Sciatic nerve (tissue), 2 donors: ENCODE data around the gene IP6K3. TPM values are rescaled to one million over a fixed set of nuclear protein-coding genes. Genes with fewer than 3 reads are reported as not detected.

ENCODE experiments used
- ATAC-seq: fragments of 200-7000 bp; cut with Tn5 transposase; one replicate; pipeline ENCODE4 v1.9.1; 2020; ENCODE audit warnings: mild to moderate bottlenecking, moderate library complexity
- DNase-seq: peaks from one replicate; pipeline ENCODE4 v3.0.0-alpha.2; 2020; ENCODE audit warnings: low spot score
- intact Hi-C: fragments of 100-400 bp; cut with DNase I; formaldehyde crosslinking; loops from one replicate; pipeline ENCODE4 v1.14.2; 2022
- total RNA-seq: library from RNA; stranded (reverse); fragmentation: NEBNext Ultra II Directional; extraction: Animal tissue kit (Norgen Biotek cat#: 25700); gene quantifications from one replicate; pipeline ENCODE4 v1.2.1, GENCODE V29; 2021
- donor health status: DM: no; HTN: no; CAD: no.
- donor health status: DM: no; HTN: no; CAD: no.

Gene IP6K3
- total RNA-seq, 1 donor from 2014 or later: 0.31 TPM

DNA sequence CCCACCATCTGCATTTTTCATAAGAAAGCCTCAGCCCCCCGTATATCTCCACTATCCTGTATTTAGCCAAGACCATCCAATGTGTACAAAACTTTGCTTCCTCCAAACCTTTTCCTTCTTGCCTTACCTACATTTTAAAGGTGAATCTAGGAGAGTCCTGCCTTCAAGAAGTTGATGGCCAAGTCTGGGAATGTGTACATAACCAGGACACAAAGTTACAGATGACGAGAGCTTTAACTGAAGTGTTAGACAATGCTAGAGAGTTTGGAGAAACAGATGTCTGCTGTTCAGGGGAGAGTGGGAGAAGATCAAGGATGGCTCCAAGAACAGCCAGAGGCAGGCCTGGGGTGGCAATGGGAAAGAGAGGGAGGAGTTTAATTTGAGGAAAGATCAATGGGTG lies 32.9 kb downstream of the IP6K3 start:
- no peak for DNase-seq
- no peak for ATAC-seq
- intact Hi-C loops: no loop called here

DNA sequence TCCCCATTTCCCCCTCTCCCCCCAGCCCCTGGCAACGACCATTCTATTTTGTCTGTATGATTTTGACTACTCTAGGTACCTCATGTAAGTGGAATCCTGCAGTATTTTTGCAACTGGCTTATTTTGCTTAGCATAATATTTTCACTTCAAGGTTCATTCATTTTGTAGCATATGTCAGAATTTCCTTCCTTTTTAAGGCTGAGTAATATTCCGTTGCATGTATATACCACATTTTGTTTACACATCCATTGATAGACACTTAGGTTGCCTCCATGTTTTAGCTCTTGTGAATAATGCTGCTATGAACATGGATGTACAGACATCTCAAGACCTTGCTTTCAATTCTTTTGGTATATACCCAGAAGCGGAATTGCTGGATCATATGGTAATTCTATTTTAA lies 33.8 kb downstream of the IP6K3 start:
- ATAC-seq (no peak), DNase-seq (no peak)
- intact Hi-C loops: no loop called here

DNA sequence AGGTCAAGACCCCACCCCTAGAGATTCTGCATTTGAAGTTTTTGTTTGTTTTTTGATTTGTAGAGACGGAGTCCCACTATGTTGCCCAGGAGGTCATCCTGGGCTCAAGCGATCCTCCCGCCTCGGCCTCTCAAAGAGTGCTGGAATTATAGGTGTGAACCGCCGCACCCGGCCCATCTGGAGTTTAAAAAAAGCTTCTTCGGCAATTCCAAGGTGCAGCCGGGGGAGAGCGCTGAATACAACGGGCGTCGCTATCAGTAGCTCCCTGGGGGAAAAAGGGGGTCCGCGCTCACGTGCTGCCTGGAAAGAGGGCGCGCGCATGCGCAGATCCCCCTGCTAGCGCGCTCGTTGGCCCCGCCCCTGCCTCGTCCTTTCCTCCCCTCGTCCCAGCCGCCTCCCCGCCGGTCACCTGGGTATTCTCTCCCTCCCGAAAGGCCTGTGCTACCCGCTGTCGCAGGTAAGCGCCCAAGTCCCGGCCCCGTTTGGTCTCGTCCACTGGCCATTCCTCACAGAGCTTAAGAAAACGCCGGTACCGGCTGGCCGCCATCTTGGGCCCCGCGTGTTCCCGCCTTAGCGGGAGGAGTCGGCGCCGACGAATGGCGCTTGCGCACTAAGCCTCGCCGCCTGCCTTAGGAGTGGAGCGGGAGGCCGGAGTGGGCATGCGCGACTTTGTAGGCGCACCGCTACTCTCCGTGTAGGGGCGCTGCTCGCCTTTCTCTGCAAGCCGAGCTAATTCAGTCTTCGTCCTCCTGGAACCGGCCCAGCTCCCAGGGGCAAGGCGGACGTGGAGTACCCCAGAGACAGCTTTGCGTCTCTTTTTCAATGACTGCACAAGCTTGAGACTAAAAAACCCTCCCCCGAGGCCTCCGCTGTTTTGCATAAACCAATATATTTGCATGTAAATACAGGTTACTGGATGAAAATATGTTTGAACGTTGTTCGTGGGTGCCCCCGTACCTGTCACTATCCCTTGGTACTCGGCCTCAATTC lies 35.3 kb downstream of the IP6K3 start, which contains the start of gene UQCC2:
UQCC2 (minus strand) TSS at position 561 of the 990 bp plus-strand sequence; CDS start at position 547, 14 bp downstream.
- ATAC-seq (peak; percentile 99), DNase-seq (peak; percentile 99)
- intact Hi-C loops: no loop called here

- intact Hi-C loops: no loop called here
- no peak for ATAC-seq
- DNase-seq: no peak
These were observed 36.2 kb downstream of the IP6K3 start for GRCh38 chr6:33710296-33711121.

GRCh38 chr6:33709605-33710295 lies 37.0 kb downstream of the IP6K3 start:
- intact Hi-C loops: no loop called here
- DNase-seq (no peak), ATAC-seq (no peak)

DNA sequence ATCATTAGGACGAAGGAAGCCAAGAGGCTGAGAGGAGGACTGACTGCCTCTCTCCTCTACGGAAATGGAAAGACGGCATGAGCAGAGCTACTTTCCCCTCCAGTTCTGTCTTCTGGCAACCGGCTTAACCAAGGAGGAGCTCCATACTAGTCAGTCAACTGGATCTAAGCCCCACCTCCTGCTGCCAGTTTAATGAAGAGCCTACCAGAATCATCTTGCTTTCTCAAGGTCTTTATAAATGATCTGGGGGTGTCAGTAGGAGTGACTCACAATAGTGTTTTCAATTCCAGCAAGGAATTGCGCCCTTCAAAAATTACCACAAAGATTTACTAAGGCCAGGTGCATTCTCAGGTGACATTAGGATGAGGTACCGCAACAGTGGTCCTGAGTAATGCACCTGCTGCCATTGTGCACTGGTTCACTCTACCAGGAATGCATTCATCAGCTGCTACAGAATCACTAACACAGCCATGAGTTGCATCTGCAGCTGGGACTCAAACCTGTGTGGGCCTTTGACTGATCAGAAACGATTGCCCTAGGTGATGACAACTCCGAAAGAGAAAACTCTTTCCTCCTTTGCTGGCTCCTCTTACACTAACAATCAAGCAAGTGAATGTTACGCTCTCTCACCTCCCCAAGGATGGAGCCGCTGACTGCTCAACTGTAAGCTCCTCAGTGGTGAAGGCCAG lies 38.0 kb downstream of the IP6K3 start:
- intact Hi-C loops: no loop called here
- ATAC-seq (no peak), DNase-seq (no peak)

- intact Hi-C loops: no loop called here
- ATAC-seq: no peak
These were observed 38.9 kb downstream of the IP6K3 start for GRCh38 chr6:33707771-33708170.

GRCh38 chr6:33705955-33706725 lies 40.6 kb downstream of the IP6K3 start:
- no peak for DNase-seq
- intact Hi-C loops: no loop called here

More at GRCh38 chr6:33707771-33708170, 38.9 kb downstream of the IP6K3 start:
- no peak for DNase-seq

GRCh38 chr6:33705268-33705885 lies 41.3 kb downstream of the IP6K3 start:
- intact Hi-C loops: no loop called here
- DNase-seq (no peak), ATAC-seq (no peak)

More at GRCh38 chr6:33705955-33706725, 40.6 kb downstream of the IP6K3 start:
- no peak for ATAC-seq

DNA sequence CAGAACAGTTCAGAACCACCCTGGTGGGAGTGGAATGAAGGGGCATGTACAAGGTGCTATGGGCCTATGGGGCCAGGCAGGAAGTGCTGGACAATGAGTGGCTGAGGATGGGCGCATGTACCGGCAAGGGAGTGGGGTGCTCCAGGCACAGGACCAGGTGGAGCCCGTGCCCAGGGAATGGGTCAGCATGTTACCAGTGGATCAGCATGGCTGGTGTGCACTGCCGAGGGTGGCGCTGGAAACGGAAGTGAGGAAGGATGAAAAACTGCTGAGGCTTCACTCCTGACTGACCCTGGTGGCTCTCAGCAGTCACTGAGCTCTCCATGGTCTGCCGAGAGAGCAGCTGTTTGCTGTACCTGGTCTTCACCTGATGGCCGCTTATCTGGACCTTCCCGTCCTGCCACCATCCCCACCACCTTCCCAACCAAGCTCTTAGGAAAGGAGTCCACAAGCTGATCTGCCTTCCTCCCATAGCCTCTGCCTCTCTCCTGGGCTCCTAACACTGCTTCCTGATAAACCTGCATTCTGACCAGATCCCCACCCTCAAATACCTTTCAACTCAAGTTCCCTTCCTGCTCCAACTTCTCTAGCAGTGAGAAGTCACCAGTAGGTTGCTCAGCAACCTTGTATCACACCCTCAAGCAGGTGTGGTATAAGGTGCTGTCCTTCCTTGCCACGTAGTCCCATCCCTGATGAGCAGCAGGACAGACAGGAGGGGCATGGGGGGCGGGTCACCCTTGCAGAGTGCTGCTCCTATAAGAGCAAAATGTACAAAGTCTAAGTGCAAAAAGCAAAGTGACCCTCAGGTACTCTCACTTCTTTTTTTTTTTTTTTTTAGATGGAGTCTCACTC lies 42.3 kb downstream of the IP6K3 start:
- no peak for DNase-seq
- intact Hi-C loops: no loop called here
- no peak for ATAC-seq

GRCh38 chr6:33702345-33702977 lies 44.2 kb downstream of the IP6K3 start:
- ATAC-seq (peak; percentile 38), DNase-seq (no peak)
- intact Hi-C loops: no loop called here

- ATAC-seq: peak; percentile 66
- intact Hi-C loops: no loop called here
These were observed 46.2 kb downstream of the IP6K3 start for GRCh38 chr6:33700391-33701050.

GRCh38 chr6:33699739-33700138 lies 47.0 kb downstream of the IP6K3 start:
- ATAC-seq (no peak), DNase-seq (no peak)
- intact Hi-C loops: loop anchor here (5.0 kb wide), 1 partner anchor 112 kb away; no protein-coding TSS in a partner anchor

More at GRCh38 chr6:33700391-33701050, 46.2 kb downstream of the IP6K3 start:
- DNase-seq: peak; percentile 80

- intact Hi-C loops: loop anchor here (5.0 kb wide), 1 partner anchor 112 kb away; no protein-coding TSS in a partner anchor
- ATAC-seq: peak; percentile 59
These were observed 47.6 kb downstream of the IP6K3 start for GRCh38 chr6:33699131-33699530.

DNA sequence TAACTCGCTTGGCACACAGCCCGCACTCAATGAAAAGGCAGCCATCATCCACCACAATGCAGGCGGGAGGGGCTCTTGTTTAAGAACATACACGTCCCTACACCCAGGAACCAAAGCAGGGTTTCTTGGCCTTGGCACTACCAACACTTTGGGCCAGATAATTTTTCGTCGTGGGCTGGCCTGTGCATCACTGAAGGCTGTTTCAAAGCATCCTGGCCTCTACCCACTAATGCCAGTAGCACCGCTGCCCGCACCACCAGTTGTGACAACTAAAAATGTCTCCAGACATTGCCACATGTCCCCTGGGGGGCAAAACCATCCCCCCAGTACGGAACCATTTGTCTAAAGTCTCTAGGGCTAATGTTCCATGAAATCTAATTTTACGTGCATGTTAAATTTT lies 48.2 kb downstream of the IP6K3 start:
- DNase-seq: no peak
- intact Hi-C loops: loop anchor here (5.0 kb wide), 1 partner anchor 111 kb away; no protein-coding TSS in a partner anchor
- ATAC-seq: no peak

More at GRCh38 chr6:33699131-33699530, 47.6 kb downstream of the IP6K3 start:
- no peak for DNase-seq
